Daoy (cell line): ENCODE measurements around the gene SNTG2. TPM values are rescaled to one million over a fixed set of nuclear protein-coding genes. Genes with fewer than 3 reads are reported as not detected.

Source experiments
- DNase-seq: peaks from one replicate; pipeline ENCODE4 v3.0.0-alpha.2; 2015; ENCODE audit warnings: low read depth
- total RNA-seq: library from RNA; depleted of rRNA; stranded (reverse); fragments of >200 nt; shearing (Covaris generic); gene quantifications from 2 replicates; pipeline ENCODE4 v1.2.3, GENCODE V29; 2014

SNTG2 gene
- total RNA-seq, 1 experiment from 2014 or later: not detected

DNA sequence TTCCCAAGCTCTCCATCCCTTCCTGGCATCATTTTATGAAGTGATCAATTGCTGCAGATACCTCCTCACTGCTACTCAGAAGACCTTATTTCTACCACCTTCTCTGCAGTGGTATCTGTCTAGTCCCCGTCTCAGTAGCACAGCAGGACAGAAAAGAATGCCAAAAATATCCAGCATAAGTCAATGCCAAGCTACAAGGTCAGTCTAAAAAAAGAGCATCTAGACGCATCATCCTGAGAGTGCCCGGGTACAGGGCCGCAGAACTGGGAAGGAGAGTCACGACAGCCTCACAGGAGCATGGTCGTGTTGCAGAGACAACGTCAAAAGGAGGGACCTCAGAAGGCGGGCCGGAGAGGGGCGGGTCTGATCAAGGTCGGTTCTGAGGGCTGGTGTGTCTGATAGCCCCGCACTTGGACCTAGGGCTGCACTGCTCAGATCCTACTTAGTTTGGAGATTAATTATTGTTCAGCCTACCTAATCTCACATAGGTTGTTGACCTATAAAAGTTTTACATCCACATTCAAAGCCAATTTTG is 24.3 kb upstream of the SNTG2 start:
- no peak for DNase-seq

- DNase-seq: no peak
Measured at GRCh38 chr2:926896-927295, 23.8 kb upstream of the SNTG2 start.

- no peak for DNase-seq
Measured at GRCh38 chr2:929011-929735, 21.5 kb upstream of the SNTG2 start.

DNA sequence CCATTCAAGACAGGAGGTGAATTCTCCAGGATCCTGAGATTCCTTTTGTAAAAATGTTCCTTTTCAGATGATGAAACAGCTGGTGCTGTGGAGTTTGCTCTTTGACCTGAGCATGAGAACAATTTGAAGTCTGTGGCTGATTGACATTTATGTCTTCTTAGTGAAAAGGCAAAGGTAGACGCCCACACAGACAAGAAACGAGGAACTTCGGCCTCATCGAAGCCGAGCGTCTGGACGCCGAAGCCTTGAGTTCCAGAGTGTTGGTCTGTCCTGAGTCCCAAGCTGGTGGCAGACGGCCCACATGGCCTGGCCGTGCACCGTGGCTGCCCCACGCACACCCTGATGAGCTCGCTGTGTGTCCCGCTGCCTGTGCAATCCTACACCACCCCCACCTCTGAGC is 20.7 kb upstream of the SNTG2 start:
- DNase-seq: no peak

DNA sequence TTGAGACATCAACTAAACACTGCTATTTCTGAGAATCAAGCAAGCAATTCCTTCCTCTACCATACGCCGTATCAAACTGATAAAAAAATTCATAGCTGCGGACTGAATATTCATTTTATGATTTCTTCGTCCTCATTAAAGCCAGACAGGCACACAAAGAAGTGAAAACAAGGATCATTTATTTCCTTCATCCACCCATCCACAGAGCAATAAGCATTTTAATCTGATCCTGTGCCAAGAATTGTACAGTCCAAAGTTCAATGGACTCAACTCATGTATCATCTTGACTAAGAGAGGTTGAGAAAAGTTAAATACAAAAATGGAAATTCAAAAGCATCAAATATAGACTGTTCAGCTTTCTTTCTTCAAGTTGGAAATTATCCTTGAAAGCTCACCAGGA is 19.7 kb upstream of the SNTG2 start:
- no peak for DNase-seq

GRCh38 chr2:932320-933115 is 18.1 kb upstream of the SNTG2 start:
- no peak for DNase-seq

DNA sequence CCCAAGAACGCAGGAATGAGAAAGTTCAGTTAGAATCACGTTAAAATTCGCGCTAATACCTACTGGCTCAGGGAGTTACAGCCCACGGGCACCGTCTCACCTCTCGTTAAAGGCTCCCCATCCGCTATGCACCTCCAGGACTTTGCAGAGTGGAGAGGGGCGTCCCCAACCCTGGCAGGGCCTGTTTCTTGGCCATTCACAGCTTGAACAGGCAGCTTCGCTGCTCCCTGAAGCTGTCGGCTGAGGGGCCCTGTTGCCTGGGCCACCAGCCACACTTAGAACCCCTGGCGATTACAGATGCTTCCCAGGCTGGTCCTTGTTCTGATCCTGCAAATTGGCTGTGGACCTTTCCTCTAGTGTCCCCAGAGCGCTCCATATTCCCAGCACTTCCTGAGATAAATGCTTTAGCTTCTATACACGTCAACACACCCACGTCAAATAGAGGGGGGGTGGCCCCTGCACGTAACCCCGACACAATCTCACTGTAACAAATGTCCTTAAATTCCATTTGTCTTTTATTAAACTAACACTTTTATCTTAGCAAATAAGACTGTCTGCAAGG is 16.8 kb upstream of the SNTG2 start:
- no peak for DNase-seq

- DNase-seq: peak; percentile 75
Measured at GRCh38 chr2:937530-937929, 13.1 kb upstream of the SNTG2 start.

- DNase-seq: peak; percentile 80
Measured at GRCh38 chr2:938181-939005, 12.3 kb upstream of the SNTG2 start.

DNA sequence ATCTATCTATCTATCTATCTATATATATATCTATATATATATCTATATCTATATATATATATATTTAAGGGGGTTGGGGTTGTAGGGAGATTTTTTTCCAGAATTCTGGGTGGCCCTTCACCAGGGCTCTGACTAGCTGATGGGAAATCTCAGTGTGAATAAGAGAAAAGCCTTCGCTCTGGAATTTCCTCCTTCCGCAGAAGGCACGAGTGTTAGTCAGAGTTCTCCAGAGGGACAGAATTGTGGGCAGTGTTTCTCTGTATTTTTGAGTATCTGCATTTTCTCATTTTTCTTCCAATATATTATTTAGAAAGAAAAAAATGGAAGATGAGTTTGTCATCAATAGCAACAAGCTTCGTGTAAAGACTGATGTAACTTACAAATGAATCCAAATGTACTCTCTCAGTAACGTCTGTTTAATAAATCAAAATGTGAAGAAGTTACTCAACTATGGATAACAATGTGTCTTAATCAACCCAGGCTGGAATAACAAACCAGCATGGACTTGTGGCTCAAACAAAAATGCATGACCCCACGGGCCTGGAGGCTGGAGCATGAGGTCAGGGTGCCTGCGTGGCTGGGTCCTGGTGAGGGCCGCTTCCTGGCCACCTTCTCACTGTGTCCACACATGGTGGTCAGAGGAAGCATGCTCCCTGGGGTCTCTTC is 10.6 kb upstream of the SNTG2 start:
- DNase-seq: peak; percentile 43

GRCh38 chr2:941871-942270 is 8.8 kb upstream of the SNTG2 start:
- no peak for DNase-seq

DNA sequence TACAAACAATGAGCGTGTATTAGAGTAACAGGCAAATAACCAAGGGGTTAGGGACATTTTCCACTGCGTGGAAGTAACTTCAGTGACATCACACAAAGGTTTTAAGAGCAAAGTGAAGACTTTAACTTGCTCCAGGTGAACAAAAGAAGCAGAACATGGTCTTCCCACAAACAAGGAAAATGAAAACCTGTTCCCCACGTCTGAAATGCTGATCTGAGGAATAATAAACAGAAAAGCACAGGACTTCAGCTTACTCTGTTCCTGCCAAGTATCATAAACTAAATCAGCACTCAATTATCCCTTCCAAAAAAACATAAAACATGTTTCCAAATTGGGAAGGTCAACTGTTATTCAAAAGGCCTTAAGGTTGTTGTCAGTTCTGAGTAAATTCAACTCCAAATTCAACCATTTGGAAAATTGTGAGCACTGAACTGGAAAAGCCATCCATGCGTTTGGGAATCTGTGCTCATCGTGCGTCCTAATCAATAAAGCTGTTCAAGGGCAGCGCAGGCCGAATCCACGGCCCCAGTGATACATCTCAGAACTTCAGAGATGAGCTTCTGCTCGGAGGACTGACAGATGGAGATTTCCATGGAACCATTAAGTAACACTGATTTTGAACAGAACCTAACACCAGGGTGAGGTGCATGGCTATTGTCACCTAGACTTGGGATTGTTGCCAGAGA is 7.7 kb upstream of the SNTG2 start:
- DNase-seq: no peak

GRCh38 chr2:943461-943797 is 7.2 kb upstream of the SNTG2 start:
- no peak for DNase-seq

DNA sequence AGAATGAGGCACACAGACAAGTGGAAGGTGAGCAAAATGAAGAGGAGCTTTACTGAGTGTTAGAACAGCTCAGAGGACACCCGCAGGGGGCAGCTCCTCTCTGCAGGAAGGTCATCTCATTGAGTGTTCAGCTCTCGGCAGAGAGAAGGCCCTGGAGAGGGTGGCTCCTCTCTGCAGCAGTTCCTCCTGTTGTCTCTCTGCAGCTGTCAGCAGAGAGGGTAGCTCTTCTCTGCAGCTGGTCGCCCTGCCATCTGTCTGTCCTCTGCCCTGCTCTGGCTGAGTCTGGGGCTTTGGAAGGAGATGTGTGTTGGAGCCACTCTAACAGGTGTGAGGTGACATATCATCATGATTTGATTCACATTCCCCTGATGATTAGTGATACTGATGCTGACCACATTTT is 6.8 kb upstream of the SNTG2 start:
- no peak for DNase-seq

DNA sequence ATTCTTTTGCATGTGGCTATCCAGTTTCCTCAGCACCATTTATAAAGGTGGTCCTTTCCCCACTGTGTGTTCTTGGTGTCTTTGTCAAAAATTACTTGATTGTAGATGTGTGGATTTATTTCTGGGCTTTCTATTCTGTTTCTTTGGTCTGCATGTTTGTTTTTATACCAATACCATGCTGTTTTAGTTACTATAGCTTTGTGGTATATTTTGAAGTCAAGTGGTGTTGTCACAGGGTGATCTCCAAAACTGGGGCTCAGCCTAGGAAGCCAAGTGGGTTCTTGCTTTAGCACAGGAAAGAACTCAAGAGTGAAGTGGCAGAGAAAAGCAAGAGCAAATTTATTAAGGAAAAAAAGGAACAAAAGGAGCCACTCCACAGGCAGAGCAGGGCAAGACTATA is 6.0 kb upstream of the SNTG2 start:
- DNase-seq: no peak

- DNase-seq: no peak
Measured at GRCh38 chr2:945104-945503, 5.5 kb upstream of the SNTG2 start.

GRCh38 chr2:946073-946948 is 4.3 kb upstream of the SNTG2 start:
- no peak for DNase-seq

GRCh38 chr2:949384-950079 is 1.1 kb upstream of the SNTG2 start:
- DNase-seq: no peak
